ENCODE measurements around the gene CDH24. TPM values are rescaled to one million over a fixed set of nuclear protein-coding genes. Genes with fewer than 3 reads are reported as not detected.

CDH24 gene
- total and polyA plus RNA-seq, 2 of the 13 experiments (the other 11 are each of a cell fraction or from before 2014, with no cell fraction given) = 0.69 to 0.99 TPM

- TF ChIP-seq ZNF597 (CRISPR knock-in tag; IDR thresholded peaks at IDR 0.05) (no peak), SAP130 (CRISPR knock-in tag; IDR thresholded peaks at IDR 0.05; ENCODE audit: low read depth) (no peak), PPARG (CRISPR knock-in tag; conservative IDR thresholded peaks at IDR 0.05) (no peak), YEATS4 (CRISPR knock-in tag; IDR thresholded peaks at IDR 0.05; ENCODE audit: borderline replicate concordance) (no peak), CREBL2 (CRISPR knock-in tag; IDR thresholded peaks at IDR 0.05; ENCODE audit: borderline replicate concordance) (no peak), ZNF317 (CRISPR knock-in tag; IDR thresholded peaks at IDR 0.05) (no peak), ZNF354B (CRISPR knock-in tag; IDR thresholded peaks at IDR 0.05) (no peak), GMEB1 (CRISPR knock-in tag; IDR thresholded peaks at IDR 0.05; ENCODE audit: borderline replicate concordance) (no peak), ZNF446 (CRISPR knock-in tag; IDR thresholded peaks at IDR 0.05) (no peak), ZKSCAN5 (CRISPR knock-in tag; IDR thresholded peaks at IDR 0.05) (no peak), NCOA5 (CRISPR knock-in tag; IDR thresholded peaks at IDR 0.05) (no peak), EEA1 (CRISPR knock-in tag; IDR thresholded peaks at IDR 0.05; ENCODE audit: borderline replicate concordance) (no peak; the same call in 1 of the 2 replicates), ZBTB3 (CRISPR knock-in tag; IDR thresholded peaks at IDR 0.05; ENCODE audit: borderline replicate concordance, low read depth) (no peak), SNAI1 (CRISPR knock-in tag; IDR thresholded peaks at IDR 0.05; ENCODE audit: borderline replicate concordance) (no peak), STAG1 (CRISPR knock-in tag; IDR thresholded peaks at IDR 0.05) (no peak), RARG (CRISPR knock-in tag; IDR thresholded peaks at IDR 0.05; ENCODE audit: low read depth) (no peak), ZNF569 (CRISPR knock-in tag; IDR thresholded peaks at IDR 0.05; ENCODE audit: borderline replicate concordance) (0 out of 2 replicates have a peak, but pooled peaks have one; percentile 42), CREB1 (IDR thresholded peaks at IDR 0.05) (no peak), CREB1 (CRISPR knock-in tag; IDR thresholded peaks at IDR 0.05) (no peak), ATF6 (CRISPR knock-in tag; conservative IDR thresholded peaks at IDR 0.05) (no peak), ZNF337 (CRISPR knock-in tag; IDR thresholded peaks at IDR 0.05; ENCODE audit: borderline replicate concordance, low read depth) (no peak), ZNF274 (CRISPR knock-in tag; IDR thresholded peaks at IDR 0.05) (no peak; the same call in 1 of the 2 replicates), ZNF75D (CRISPR knock-in tag; IDR thresholded peaks at IDR 0.05; ENCODE audit: borderline replicate concordance) (no peak), ZNF800 (CRISPR knock-in tag; IDR thresholded peaks at IDR 0.05) (no peak)
Observed at GRCh38 chr14:23033801-23034497, 23.4 kb downstream of the CDH24 start (continued).
